HG03442 (cell line): ENCODE results near the gene WNK1.
"Not testable (repeated sequence)": the region's sequence is repeated elsewhere in the genome, so short reads cannot be mapped to it uniquely, and the experiment has no call there.

Experiments
- ATAC-seq: cut with Tn5 transposase; IDR thresholded peaks from one replicate; pipeline ENCODE4 v1.9.1; 2021; ENCODE audit warnings: mild to moderate bottlenecking, moderate library complexity; ENCODE audit not compliant: unreplicated experiment

Gene WNK1

GRCh38 chr12:777550-778047 is 25.2 kb downstream of the WNK1 start:
- ATAC-seq = no peak

- ATAC-seq = no peak
Measured at GRCh38 chr12:778615-779014, 26.2 kb downstream of the WNK1 start.

GRCh38 chr12:779745-780734 is 27.7 kb downstream of the WNK1 start:
- no peak for ATAC-seq

GRCh38 chr12:780750-781379 is 28.5 kb downstream of the WNK1 start:
- ATAC-seq = no peak

- ATAC-seq = no peak
Measured at GRCh38 chr12:785706-786105, 33.3 kb downstream of the WNK1 start.

GRCh38 chr12:788288-788687 is 35.9 kb downstream of the WNK1 start:
- no peak for ATAC-seq

- not testable (repeated sequence) for ATAC-seq
Measured at GRCh38 chr12:788762-789161, 36.4 kb downstream of the WNK1 start.

GRCh38 chr12:789852-790563 is 37.6 kb downstream of the WNK1 start:
- no peak for ATAC-seq

GRCh38 chr12:790608-791007 is 38.2 kb downstream of the WNK1 start:
- ATAC-seq = no peak

- ATAC-seq = no peak
Measured at GRCh38 chr12:793037-793436, 40.7 kb downstream of the WNK1 start.

- ATAC-seq = no peak
Measured at GRCh38 chr12:793711-794110, 41.3 kb downstream of the WNK1 start.

- ATAC-seq = no peak
Measured at GRCh38 chr12:795305-795704, 42.9 kb downstream of the WNK1 start.

GRCh38 chr12:800401-800800 is 48.0 kb downstream of the WNK1 start:
- ATAC-seq = no peak

- no peak for ATAC-seq
Measured at GRCh38 chr12:802242-803120, 50.1 kb downstream of the WNK1 start.

- no peak for ATAC-seq
Measured at GRCh38 chr12:805022-805632, 52.7 kb downstream of the WNK1 start.

GRCh38 chr12:806200-806791 is 53.9 kb downstream of the WNK1 start:
- no peak for ATAC-seq

- ATAC-seq = no peak
Measured at GRCh38 chr12:807041-807735, 54.8 kb downstream of the WNK1 start.

GRCh38 chr12:810116-810515 is 57.7 kb downstream of the WNK1 start:
- no peak for ATAC-seq
